BLaER1 treated with 17β-estradiol and CSF1 and Interleukin-3, amounts not matched to agents 10 nM and 100 nM (cell line): ENCODE measurements around the gene HTR5A.
"Not testable (repeated sequence)": the region's sequence is repeated elsewhere in the genome, so short reads cannot be mapped to it uniquely, and the experiment has no call there.

Experiments
- H3K27ac ChIP-seq, 11 experiments: shearing (Covaris generic); formaldehyde crosslinking; 2 replicates each; pipeline ENCODE4 v1.8.1; 2022
- H3K27me3 ChIP-seq, 11 experiments: shearing (Covaris generic); formaldehyde crosslinking; 2 replicates each; pipeline ENCODE4 v1.8.1; 2022
- H3K36me3 ChIP-seq, 11 experiments: shearing (Covaris generic); formaldehyde crosslinking; 2 replicates each; pipeline ENCODE4 v1.8.1; 2022
- H3K4me1 ChIP-seq, 10 experiments: shearing (Covaris generic); formaldehyde crosslinking; 2 replicates each; pipeline ENCODE4 v1.8.1; 2022
- H3K4me2 ChIP-seq, 11 experiments: shearing (Covaris generic); formaldehyde crosslinking; 2 replicates each; pipeline ENCODE4 v1.8.1; 2022
- H3K4me3 ChIP-seq, 10 experiments: shearing (Covaris generic); formaldehyde crosslinking; 2 replicates each; pipeline ENCODE4 v1.8.1; 2022
- H3K9ac ChIP-seq, 11 experiments: shearing (Covaris generic); formaldehyde crosslinking; 2 replicates each; pipeline ENCODE4 v1.8.1; 2022
- H3K9me3 ChIP-seq, 11 experiments: shearing (Covaris generic); formaldehyde crosslinking; replicated peaks in 1 of 11; 2 replicates each; pipeline ENCODE4 v1.8.1; 2022
- H4K20me1 ChIP-seq, 11 experiments: shearing (Covaris generic); formaldehyde crosslinking; 2 replicates each; pipeline ENCODE4 v1.8.1; 2022
- Cebpa-rat ChIP-seq, 11 experiments: shearing (Covaris generic); IDR thresholded peaks; 2 replicates each; pipeline ENCODE4 v1.8.1; 2022

The HTR5A gene

DNA sequence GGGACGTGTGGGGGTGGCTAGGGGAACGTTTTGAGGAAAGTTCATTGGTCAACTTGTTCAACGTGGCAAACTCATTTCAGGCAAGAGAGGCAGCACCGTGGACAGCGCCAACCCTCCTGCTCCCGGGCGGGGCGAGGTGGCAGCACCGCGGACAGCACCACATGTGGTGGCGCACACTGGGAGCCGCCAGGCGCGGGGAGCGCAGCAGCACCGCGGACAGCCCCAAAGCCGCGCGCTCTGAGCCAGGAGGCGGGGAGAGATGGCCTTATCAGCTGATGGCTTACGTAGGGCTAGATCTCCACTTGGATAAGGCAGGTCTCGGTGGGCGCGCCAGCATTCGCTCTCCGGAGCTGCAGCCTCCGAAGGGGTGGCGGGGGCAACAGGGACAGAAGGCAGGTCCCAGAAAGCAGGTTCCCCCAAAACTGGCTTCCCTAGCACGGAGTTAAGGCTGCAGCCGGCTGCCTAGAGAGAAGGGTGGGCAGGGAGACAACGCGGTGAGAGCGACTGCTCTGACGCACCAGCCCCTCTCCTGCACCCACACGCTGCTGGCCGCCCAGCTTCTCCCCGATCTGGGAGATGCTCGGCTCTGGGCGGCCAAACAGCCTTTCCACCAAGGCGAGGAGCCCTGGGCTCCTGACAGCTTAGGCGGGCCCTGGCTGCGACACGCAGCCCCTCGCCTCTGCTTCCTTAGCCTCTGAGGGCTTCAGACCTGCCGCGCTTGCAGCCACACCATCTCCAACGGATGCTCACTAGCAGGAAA, at the start of gene HTR5A:
Gene HTR5A, plus strand, starts transcription at position 333 of the 760 bp plus-strand sequence. CDS start 576 bp downstream, outside the sequence.
- no peaks in the 10 kb centered on the region for H3K9me3 ChIP-seq
- no peak within 1 kb of the TSS for H3K9ac ChIP-seq
- H4K20me1 ChIP-seq, result peaks cover 0 to 11% (median 5%) of the 10 kb centered on the region in 11 experiments; a peak in 6 of 22 replicates
- H3K36me3 ChIP-seq, result no peaks in the 10 kb centered on the region
- no peak within 1 kb of the TSS for H3K27ac ChIP-seq
- H3K27me3 ChIP-seq, result peaks cover 0 to 15% (median 8%) of the 10 kb centered on the region in 11 experiments; a peak in 15 of 22 replicates
- H3K4me3 ChIP-seq, result no peak within 1 kb of the TSS
- H3K4me2 ChIP-seq, result peak within 1 kb of the TSS; percentile 15 to 64 (median 47); a peak in 16 of 22 replicates
- peaks cover 0 to 20% (median 2%) of the 10 kb centered on the region in 10 experiments; a peak in 10 of 20 replicates for H3K4me1 ChIP-seq
- no peak for TF ChIP-seq Cebpa-rat (IDR thresholded peaks at IDR 0.05)

DNA sequence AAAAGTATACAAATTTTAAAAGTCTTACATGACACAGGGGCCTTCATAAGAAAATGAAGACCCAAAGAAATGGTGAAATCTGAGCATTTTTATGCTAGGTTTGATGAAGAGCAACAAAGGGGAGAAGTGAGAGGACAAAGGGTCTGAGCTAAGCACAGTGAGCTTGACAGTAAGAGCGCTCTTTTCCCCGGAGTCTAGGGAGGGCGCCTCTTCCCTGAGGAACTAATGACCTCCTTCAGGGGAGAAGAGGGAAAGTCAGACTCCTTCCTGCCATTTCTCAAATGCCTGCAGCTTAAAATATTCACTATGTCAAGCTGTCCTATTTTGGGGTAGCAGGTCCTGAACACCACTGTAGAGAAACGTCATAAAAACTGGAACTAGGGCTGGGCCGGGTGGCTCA, 49.1 kb upstream of the HTR5A start:
- Histone ChIP-seq H3K4me1 (no peaks in the 10 kb centered on the region), H3K27me3 (no peaks in the 10 kb centered on the region), H3K9ac (no peak overlapping the region), H3K9me3 (no peaks in the 10 kb centered on the region), H3K27ac (no peak overlapping the region), H4K20me1 (no peaks in the 10 kb centered on the region), H3K4me2 (no peak overlapping the region), H3K4me3 (no peak overlapping the region), H3K36me3 (no peaks in the 10 kb centered on the region)
- no peak for TF ChIP-seq Cebpa-rat (IDR thresholded peaks at IDR 0.05)

DNA sequence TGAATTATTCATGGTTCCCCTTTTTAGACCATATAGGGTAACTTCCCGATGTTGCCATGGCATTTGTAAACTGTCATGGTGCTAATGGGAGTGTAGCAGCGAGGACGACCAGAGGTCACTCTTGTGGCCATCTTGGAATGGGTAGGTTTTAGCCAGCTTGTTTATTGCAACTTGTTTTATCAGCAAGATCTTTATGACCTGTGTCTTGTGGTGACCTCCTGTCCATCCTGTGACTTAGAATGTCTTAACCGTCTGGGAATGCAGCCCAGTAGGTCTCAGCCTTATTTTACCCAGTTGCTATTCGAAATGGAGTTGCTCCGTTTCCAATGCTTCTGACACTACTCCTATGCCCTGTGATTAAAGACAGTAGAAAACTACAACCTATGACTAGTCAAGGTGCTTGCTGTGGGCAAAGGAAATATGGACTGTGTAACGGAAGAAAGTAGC, 48.4 kb upstream of the HTR5A start:
- no peak for TF ChIP-seq Cebpa-rat (IDR thresholded peaks at IDR 0.05)
- Histone ChIP-seq H3K4me3 (no peak overlapping the region), H3K36me3 (no peaks in the 10 kb centered on the region), H3K4me2 (no peak overlapping the region), H3K27me3 (no peaks in the 10 kb centered on the region), H3K9ac (no peak overlapping the region), H3K9me3 (no peaks in the 10 kb centered on the region), H4K20me1 (no peaks in the 10 kb centered on the region), H3K4me1 (no peaks in the 10 kb centered on the region), H3K27ac (no peak overlapping the region)

DNA sequence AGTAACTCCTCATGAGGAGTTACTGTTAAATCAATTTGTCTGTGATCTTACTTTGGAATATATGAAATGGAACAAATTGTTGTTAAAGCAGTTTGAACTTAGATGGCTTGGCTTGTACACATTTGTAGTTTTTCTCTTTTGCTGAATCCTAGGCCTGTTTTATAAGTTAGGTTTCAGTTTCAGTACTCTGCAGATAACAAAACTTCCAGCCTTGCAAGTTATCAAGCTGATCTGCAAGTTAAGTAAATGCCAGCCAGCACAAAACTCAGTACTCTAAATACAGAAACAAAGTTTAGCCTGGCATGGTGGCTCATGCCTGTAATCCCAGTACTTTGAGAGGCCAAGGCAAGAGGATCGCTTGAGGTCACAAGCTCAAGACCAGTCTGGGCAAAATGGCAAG, 42.2 kb upstream of the HTR5A start:
- no peaks in the 10 kb centered on the region for H3K4me1 ChIP-seq
- no peak for TF ChIP-seq Cebpa-rat (IDR thresholded peaks at IDR 0.05)
- no peak overlapping the region for H3K27ac ChIP-seq
- H3K4me2 ChIP-seq, result no peak overlapping the region
- peaks cover 0 to 5% (median 0%) of the 10 kb centered on the region in 11 experiments; a peak in 6 of 22 replicates for H3K9me3 ChIP-seq
- no peaks in the 10 kb centered on the region for H4K20me1 ChIP-seq
- no peaks in the 10 kb centered on the region for H3K27me3 ChIP-seq
- no peaks in the 10 kb centered on the region for H3K36me3 ChIP-seq
- no peak overlapping the region for H3K9ac ChIP-seq
- no peak overlapping the region for H3K4me3 ChIP-seq

DNA sequence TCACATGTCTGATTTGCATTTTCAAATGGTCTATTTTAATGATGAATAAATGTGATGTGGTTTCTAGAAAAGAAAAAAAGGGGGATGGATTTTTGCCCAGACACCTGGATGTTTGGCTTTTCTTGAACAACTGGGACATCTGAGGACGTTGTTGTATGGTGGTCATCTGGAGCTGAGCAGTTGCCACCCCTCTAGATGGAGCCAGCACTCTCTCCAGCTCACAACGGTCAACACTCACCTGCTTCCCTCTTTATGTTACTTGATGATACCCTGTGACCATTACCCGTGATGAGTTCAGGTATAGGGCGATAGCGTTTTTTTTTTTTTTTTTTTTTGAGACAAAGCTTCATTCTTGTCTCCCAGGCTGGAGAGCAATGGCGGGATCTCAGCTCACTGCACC, 37.1 kb upstream of the HTR5A start:
- Histone ChIP-seq H3K4me3 (no peak overlapping the region), H4K20me1 (no peaks in the 10 kb centered on the region), H3K9me3 (peaks cover 0 to 15% (median 4%) of the 10 kb centered on the region in 11 experiments; a peak in 11 of 22 replicates), H3K27ac (no peak overlapping the region), H3K27me3 (no peaks in the 10 kb centered on the region), H3K4me2 (no peak overlapping the region), H3K36me3 (no peaks in the 10 kb centered on the region), H3K9ac (no peak overlapping the region), H3K4me1 (peaks cover 0 to 5% (median 0%) of the 10 kb centered on the region in 10 experiments; a peak in 1 of 20 replicates)
- no peak for TF ChIP-seq Cebpa-rat (IDR thresholded peaks at IDR 0.05)

DNA sequence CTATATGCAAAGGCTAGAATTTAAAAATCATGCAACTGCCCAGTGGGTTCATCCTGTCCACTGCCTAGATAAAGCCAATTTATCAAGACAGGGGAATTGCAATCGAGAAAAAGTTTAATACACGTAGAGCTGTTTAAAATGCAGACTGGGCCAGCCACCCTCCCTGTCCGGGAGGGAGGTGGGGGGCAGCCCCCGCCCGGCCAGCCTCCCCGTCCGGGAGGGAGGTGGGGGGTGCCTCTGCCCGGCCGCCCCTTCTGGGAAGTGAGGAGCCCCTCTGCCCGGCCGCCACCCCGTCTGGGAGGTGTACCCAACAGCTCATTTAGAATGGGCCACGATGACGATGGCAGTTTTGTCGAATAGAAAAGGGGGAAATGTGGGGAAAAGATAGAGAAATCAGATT, 35.6 kb upstream of the HTR5A start:
- H3K36me3 ChIP-seq, H3K4me1 ChIP-seq, H3K9ac ChIP-seq, H3K27me3 ChIP-seq, H4K20me1 ChIP-seq, H3K4me2 ChIP-seq, H3K27ac ChIP-seq, H3K4me3 ChIP-seq: not testable (repeated sequence)
- peaks cover 0 to 21% (median 4%) of the 10 kb centered on the region in 11 experiments; a peak in 11 of 22 replicates for H3K9me3 ChIP-seq

DNA sequence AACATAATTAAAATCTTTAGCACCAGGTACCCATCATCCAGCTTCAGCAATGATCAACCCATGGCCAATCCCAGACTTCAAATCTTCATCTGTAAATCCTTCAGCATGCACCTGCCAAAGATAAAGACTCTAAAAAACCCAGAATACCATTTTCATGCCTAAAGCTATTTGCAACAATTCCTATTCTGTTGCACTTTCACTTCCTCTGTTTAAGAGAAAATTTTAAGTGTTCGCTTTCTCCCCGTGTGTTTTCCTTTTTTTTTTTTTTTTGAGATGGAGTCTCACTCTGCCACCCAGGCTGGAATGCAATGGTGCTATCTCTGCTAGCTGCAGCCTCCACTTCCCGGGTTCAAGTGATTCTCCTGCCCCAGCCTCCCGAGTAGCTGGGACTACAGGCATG, 31.8 kb upstream of the HTR5A start:
- peaks cover 0 to 22% (median 0%) of the 10 kb centered on the region in 11 experiments; a peak in 5 of 22 replicates for H3K9me3 ChIP-seq
- TF ChIP-seq Cebpa-rat (IDR thresholded peaks at IDR 0.05), result no peak
- no peaks in the 10 kb centered on the region for H4K20me1 ChIP-seq
- no peaks in the 10 kb centered on the region for H3K27me3 ChIP-seq
- H3K4me1 ChIP-seq, result peaks cover 0 to 5% (median 0%) of the 10 kb centered on the region in 10 experiments; a peak in 1 of 20 replicates
- H3K9ac ChIP-seq, result no peak overlapping the region
- H3K4me2 ChIP-seq, result no peak overlapping the region
- no peaks in the 10 kb centered on the region for H3K36me3 ChIP-seq
- no peak overlapping the region for H3K27ac ChIP-seq
- H3K4me3 ChIP-seq, result no peak overlapping the region

DNA sequence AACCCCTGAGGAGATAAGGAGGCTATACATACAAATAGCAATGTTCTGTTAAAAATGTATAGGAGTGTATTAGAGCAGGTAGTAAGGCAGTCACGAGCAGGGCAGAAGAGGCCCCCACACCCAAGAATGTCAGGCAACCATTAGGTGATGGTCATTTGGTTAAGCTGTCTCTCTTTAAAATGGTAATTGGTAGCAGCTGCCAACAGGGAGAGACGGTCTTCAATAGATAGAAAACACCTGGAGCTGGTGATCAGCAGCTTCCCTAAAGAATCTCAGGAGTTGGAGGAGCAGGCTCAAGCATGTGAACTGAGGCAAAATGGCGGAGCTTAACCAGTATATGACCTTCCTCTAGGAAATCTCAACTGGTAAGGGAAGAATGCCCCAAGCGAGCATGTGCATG, 26.4 kb upstream of the HTR5A start:
- Histone ChIP-seq H3K4me3 (no peak overlapping the region), H3K36me3 (no peaks in the 10 kb centered on the region), H3K4me2 (no peak overlapping the region), H3K27ac (no peak overlapping the region), H3K9me3 (peaks cover 0 to 11% (median 0%) of the 10 kb centered on the region in 11 experiments; a peak in 1 of 22 replicates), H4K20me1 (no peaks in the 10 kb centered on the region), H3K27me3 (no peaks in the 10 kb centered on the region), H3K9ac (no peak overlapping the region), H3K4me1 (no peaks in the 10 kb centered on the region; a peak in 1 of 20 replicates)
- TF ChIP-seq Cebpa-rat (IDR thresholded peaks at IDR 0.05), result no peak

DNA sequence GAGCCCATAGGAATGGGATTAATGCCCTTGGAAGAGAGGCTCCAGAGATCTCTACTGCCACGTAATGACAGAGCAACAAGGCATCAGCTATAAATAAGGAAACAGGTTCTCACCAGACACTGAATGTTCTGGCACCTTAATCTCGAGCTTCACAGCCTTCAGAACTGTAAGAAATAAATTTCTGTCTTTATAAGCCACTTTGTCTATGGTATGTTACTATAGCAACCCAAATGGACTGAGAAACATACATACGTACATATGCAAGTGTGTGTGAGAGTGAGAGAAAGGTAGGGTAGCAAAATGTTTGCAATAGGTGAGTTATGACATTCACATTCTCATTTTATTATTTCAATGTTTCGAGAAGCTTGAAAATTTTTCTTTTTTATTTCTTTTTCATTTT, 22.1 kb upstream of the HTR5A start:
- H3K36me3 ChIP-seq, result no peaks in the 10 kb centered on the region
- no peak overlapping the region for H3K4me3 ChIP-seq
- no peaks in the 10 kb centered on the region for H3K27me3 ChIP-seq
- no peak overlapping the region for H3K4me2 ChIP-seq
- H3K4me1 ChIP-seq, result no peaks in the 10 kb centered on the region; a peak in 1 of 20 replicates
- TF ChIP-seq Cebpa-rat (IDR thresholded peaks at IDR 0.05), result no peak
- peaks cover 0 to 8% (median 0%) of the 10 kb centered on the region in 11 experiments; a peak in 1 of 22 replicates for H3K9me3 ChIP-seq
- H4K20me1 ChIP-seq, result no peaks in the 10 kb centered on the region
- H3K9ac ChIP-seq, result no peak overlapping the region
- no peak overlapping the region for H3K27ac ChIP-seq

DNA sequence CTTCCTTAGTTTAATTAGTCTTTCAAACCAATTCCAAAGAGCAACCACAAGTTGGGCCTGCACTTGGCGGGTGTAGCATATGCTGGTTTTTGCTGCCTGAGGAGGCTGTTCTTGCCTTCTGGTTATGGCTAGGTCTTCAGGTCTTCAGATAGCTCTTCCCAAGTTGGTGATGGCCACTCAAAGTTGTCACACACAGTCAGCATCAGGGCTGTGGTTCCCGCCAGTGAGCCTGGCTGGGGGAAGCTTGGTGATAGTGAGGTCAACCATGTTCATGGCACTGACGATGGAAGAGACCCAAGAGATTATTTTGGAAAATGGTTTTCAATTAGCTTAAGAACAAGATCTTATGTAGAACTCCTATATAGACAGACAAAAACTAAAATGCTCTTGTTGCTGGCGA, 18.8 kb upstream of the HTR5A start:
- Histone ChIP-seq H3K36me3 (no peaks in the 10 kb centered on the region), H3K9me3 (no peaks in the 10 kb centered on the region), H4K20me1 (no peaks in the 10 kb centered on the region), H3K4me2 (no peak overlapping the region), H3K27me3 (no peaks in the 10 kb centered on the region), H3K4me3 (no peak overlapping the region), H3K9ac (no peak overlapping the region), H3K4me1 (no peaks in the 10 kb centered on the region; a peak in 1 of 20 replicates), H3K27ac (no peak overlapping the region)
- TF ChIP-seq Cebpa-rat (IDR thresholded peaks at IDR 0.05), result no peak
